GM12878 (cell line): Measurements from ENCODE around the gene LRRC74B. TPM values are rescaled to one million over a fixed set of nuclear protein-coding genes. Genes with fewer than 3 reads are reported as not detected.
A peak's percentile ranks its signal among the peaks of the same experiment; 100 is the strongest.

ENCODE experiments used
- ATAC-seq: fragments of 200-7000 bp; cut with Tn5 transposase; 3 replicates; pipeline ENCODE4 v1.9.1; 2020; ENCODE audit warnings: mild to moderate bottlenecking, moderate library complexity
- BruUV-seq: library from RNA; stranded (reverse); fragments of 400-500 nt; replicated peaks from 2 replicates; lab custom pipeline; 2021; lab: Mats Ljungman, UMichigan
- CTCF ChIA-PET: fragments of 300-600 bp; sonication (Branson Sonifier 250); formaldehyde crosslinking; extraction: SDS; loops from one replicate; lab custom pipeline; 2021; ENCODE audit warnings: inconsistent platforms; lab: Yijun Ruan, JAX
- POLR2A ChIA-PET: fragments of 350-600 bp; formaldehyde crosslinking; extraction: SDS; loops from one replicate; lab custom pipeline; 2021; ENCODE audit warnings: inconsistent platforms; lab: Charles Lee
- RAD21 ChIA-PET: fragments of 300-600 bp; sonication (Branson Sonifier 250); formaldehyde crosslinking; loops from one replicate; lab custom pipeline; 2023; ENCODE audit warnings: antibody characterized with exemption; ENCODE audit not compliant: unreplicated experiment; lab: Charles Lee
- SMC1A ChIA-PET: fragments of 300-600 bp; sonication (Branson Sonifier 250); formaldehyde crosslinking; loops from one replicate; lab custom pipeline; 2023; ENCODE audit not compliant: unreplicated experiment, uncharacterized antibody; lab: Charles Lee
- DNase-seq: peaks from one replicate; pipeline ENCODE4 v3.0.0-alpha.2; 2011; ENCODE audit warnings: low read depth, low spot score
- FAIRE-seq: peaks from 3 replicates; lab custom pipeline; 2011; peaks lifted over from hg19 to GRCh38; lab: Jason Lieb, UNC
- H2AFZ ChIP-seq: 2 replicates; pipeline ENCODE4 v1.6.0; 2011; ENCODE audit warnings: low read depth, low read length, control low read depth; ENCODE audit not compliant: control insufficient read depth
- H3K27ac ChIP-seq: 2 replicates; pipeline ENCODE4 v1.5.1; 2011; ENCODE audit warnings: control low read depth; ENCODE audit not compliant: control insufficient read depth, insufficient read depth
- H3K27me3 ChIP-seq, 2 experiments: replicated peaks in 1 of 2; 2 replicates each; pipeline versions ENCODE4 v1.6.0 to v1.6.1; 2011; ENCODE audit warnings: low read length in 1 of 2; ENCODE audit not compliant: control insufficient read depth in 2 of 2, insufficient read depth in 2 of 2
- H3K36me3 ChIP-seq, 2 experiments: 2 replicates each; pipeline ENCODE4 v1.5.1; 2011; ENCODE audit warnings: low read length in 1 of 2; ENCODE audit not compliant: control insufficient read depth in 2 of 2, insufficient read depth in 2 of 2
- H3K4me1 ChIP-seq: 2 replicates; pipeline ENCODE4 v1.6.1; 2011; ENCODE audit warnings: mild to moderate bottlenecking, low read length, moderate library complexity, mixed read lengths; ENCODE audit not compliant: control insufficient read depth, insufficient read depth
- H3K4me2 ChIP-seq: 2 replicates; pipeline ENCODE4 v1.6.0; 2011; ENCODE audit warnings: control low read depth; ENCODE audit not compliant: control insufficient read depth, insufficient read depth
- H3K4me3 ChIP-seq: fragments of 200-600 bp; sonication (generic); 2 replicates; pipeline ENCODE4 v1.5.1; 2016
- H3K79me2 ChIP-seq: 2 replicates; pipeline ENCODE4 v1.6.0; 2011; ENCODE audit warnings: low read length; ENCODE audit not compliant: control insufficient read depth, insufficient read depth
- H3K9ac ChIP-seq: 2 replicates; pipeline ENCODE4 v1.8.0; 2011; ENCODE audit warnings: low read length, control low read depth, mixed read lengths; ENCODE audit not compliant: control insufficient read depth, insufficient read depth
- H3K9me3 ChIP-seq: replicated peaks from 3 replicates; pipeline ENCODE4 v1.5.1; 2011; ENCODE audit warnings: mild to moderate bottlenecking, low read length; ENCODE audit not compliant: control insufficient read depth, insufficient read depth
- H4K20me1 ChIP-seq: 2 replicates; pipeline ENCODE4 v1.6.0; 2011; ENCODE audit not compliant: control insufficient read depth, insufficient read depth
- ELK1 ChIP-seq: IDR thresholded peaks from 2 replicates; pipeline ENCODE4 v1.6.1; 2012; ENCODE audit warnings: low read depth, low read length, improper control_type of control experiment
- IRF4 ChIP-seq: IDR thresholded peaks from 2 replicates; pipeline ENCODE4 v1.6.1; 2011; ENCODE audit warnings: low read depth, low read length
- KAT2A ChIP-seq: conservative IDR thresholded peaks from 2 replicates; pipeline ENCODE4 v1.6.1; 2011; ENCODE audit warnings: low read depth, low read length; ENCODE audit not compliant: control insufficient read depth
- MEF2A ChIP-seq: IDR thresholded peaks from 2 replicates; pipeline ENCODE4 v1.6.1; 2011; ENCODE audit warnings: low read depth, mild to moderate bottlenecking, low read length, moderate library complexity; ENCODE audit not compliant: insufficient read depth
- NRF1 ChIP-seq: conservative IDR thresholded peaks from 2 replicates; pipeline ENCODE4 v1.6.1; 2011; ENCODE audit warnings: mild to moderate bottlenecking, low read depth, low read length, improper control_type of control experiment
- POLR2A ChIP-seq: IDR thresholded peaks from 2 replicates; pipeline ENCODE4 v1.6.1; 2011; ENCODE audit warnings: low read depth, mild to moderate bottlenecking, low read length
- POLR2AphosphoS5 ChIP-seq: IDR thresholded peaks from 2 replicates; pipeline ENCODE4 v1.6.1; 2011; ENCODE audit warnings: mild to moderate bottlenecking, low read length, inconsistent platforms
- RUNX3 ChIP-seq: IDR thresholded peaks from 2 replicates; pipeline ENCODE4 v1.6.1; 2012; ENCODE audit warnings: low read length, inconsistent platforms
- SUPT20H ChIP-seq: IDR thresholded peaks from 2 replicates; pipeline ENCODE4 v1.6.1; 2011; ENCODE audit warnings: low read depth, mild to moderate bottlenecking, low read length, moderate library complexity, borderline replicate concordance; ENCODE audit not compliant: control insufficient read depth
- WGBS: methylation state at CpG from one replicate; pipeline ENCODE4 v1.1.6; 2016; ENCODE audit warnings: low lambda C conversion rate; ENCODE audit not compliant: insufficient replicate concordance, insufficient coverage; ENCODE audit errors: missing lambda C conversion rate; 5-methylcytosine and 5-hydroxymethylcytosine counted together
- in situ Hi-C: fragments of 300-500 bp; cut with MboI; formaldehyde crosslinking; loops from 9 replicates; pipeline ENCODE4 v1.14.3; 2018; ENCODE audit warnings: mixed read lengths
- intact Hi-C: fragments of 100-400 bp; cut with micrococcal nuclease; formaldehyde crosslinking; loops from one replicate; pipeline ENCODE4 v1.14.2; 2022; ENCODE audit not compliant: unreplicated experiment
- polyA plus RNA-seq, 11 experiments: library from polyadenylated mRNA; depleted of rRNA in 4 of 11; unstranded in 6 of 11; stranded (reverse) in 5 of 11; fragments of >200 nt; fragmentation: Nextera tagmentation in 4 of 11; fragmentation: Illumina TruSeq in 1 of 11; extraction: Ambion mirVana in 4 of 11; extraction: Trizol in 1 of 11; gene quantifications; 1 replicate in 1 of 11; 2 replicates in 10 of 11; pipeline versions ENCODE4 v1.2.1 to v1.2.3, GENCODE V29; 2011 to 2016; ENCODE audit warnings: inconsistent platforms in 2 of 11, missing spikeins in 2 of 11, low read depth in 1 of 11
- total RNA-seq, 4 experiments: library from RNA; depleted of rRNA in 3 of 4; stranded (reverse); fragments of >200 nt in 3 of 4; fragmentation: Illumina TruSeq in 1 of 4; extraction: Trizol in 1 of 4; gene quantifications; 2 replicates each; pipeline versions ENCODE4 v1.2.1 to v1.2.3, GENCODE V29; 2013 to 2021
- TF ChIP-seq, protein P1 (sequence below): fragments of 450-650 bp; IDR thresholded peaks from 2 replicates; pipeline ENCODE4 v1.6.1; 2017; ENCODE audit warnings: low read depth, mild to moderate bottlenecking, moderate library complexity

LRRC74B gene
- total and polyA plus RNA-seq, 10 of the 15 experiments (the other 5 are each of a cell fraction or from before 2014, with no cell fraction given), result not detected

DNA sequence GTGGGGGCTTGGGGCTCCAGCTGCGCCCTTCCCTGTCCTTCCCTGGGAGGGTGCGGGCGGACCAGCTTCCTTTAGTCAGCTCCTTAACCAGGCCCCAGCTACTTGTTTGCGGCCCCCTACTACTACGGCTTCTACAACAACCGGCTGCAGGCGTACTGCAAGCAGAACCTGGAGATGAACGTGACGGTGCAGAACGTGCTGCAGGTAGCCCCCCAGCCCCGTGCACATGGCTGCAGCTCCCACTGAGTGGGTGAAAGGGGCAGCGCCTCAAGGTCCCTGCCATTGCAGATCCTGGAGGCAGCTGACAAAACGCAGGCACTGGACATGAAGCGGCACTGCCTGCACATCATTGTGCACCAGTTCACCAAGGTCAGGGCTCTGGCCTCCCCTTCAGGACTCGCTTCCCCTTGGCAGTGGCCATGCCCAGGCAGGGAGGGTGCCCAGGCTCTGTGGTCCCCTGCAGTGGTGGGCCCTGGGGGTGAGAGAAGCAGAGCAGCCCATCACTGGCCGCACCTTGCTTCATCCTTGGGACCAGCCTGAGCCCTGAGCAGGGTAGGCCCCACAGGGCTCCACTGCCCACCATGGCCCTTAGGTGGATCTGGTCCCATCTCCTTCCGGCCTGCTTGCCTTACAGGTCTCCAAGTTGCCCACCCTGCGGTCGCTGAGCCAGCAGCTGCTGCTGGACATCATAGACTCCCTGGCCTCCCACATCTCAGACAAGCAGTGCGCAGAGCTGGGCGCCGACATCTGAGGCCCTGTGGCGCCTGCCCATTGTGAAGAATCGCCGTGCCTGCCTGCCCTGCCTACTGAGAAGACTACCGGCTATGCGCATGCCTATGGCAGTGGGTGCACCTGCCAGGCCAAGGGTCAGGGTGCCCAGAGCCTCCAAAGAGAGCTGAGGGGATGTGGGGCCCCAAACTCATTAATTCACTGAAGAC is 48.9 kb upstream of the LRRC74B start:
- Histone ChIP-seq H4K20me1 (no peaks in the 10 kb centered on the region), H3K4me2 (no peak overlapping the region), H3K4me1 (peaks cover 5% of the 10 kb centered on the region), H3K9ac (no peak overlapping the region), H3K4me3 (no peak overlapping the region), H2AFZ (no peak overlapping the region), H3K79me2 (peaks cover 16% of the 10 kb centered on the region), H3K9me3 (no peaks in the 10 kb centered on the region), H3K27me3 (no peaks in the 10 kb centered on the region), H3K27ac (no peak overlapping the region), H3K36me3 (peaks cover 2 to 5% of the 10 kb centered on the region in 2 experiments; a peak in 2 of 4 replicates)
- FAIRE-seq (no peak), DNase-seq (no peak), ATAC-seq (no peak)
- in situ Hi-C loops (no loop called here), intact Hi-C loops (no loop called here)
- ChIA-PET RAD21 (no interaction called here), SMC1A (no interaction called here), CTCF (no interaction called here), POLR2A (no interaction called here)
- no TSS peak for BruUV-seq
- WGBS, result 97% methylated on average over 26 of the region's 27 CpGs
- TF ChIP-seq IRF4 (no peak), ELK1 (no peak), NRF1 (no peak), SUPT20H (no peak), POLR2A (peak; percentile 23; the same call in 1 of the 2 replicates), POLR2AphosphoS5 (peak; percentile 4; the same call in 1 of the 2 replicates), RUNX3 (no peak), KAT2A (no peak), MEF2A (no peak)
- TF ChIP-seq, protein P1, sequence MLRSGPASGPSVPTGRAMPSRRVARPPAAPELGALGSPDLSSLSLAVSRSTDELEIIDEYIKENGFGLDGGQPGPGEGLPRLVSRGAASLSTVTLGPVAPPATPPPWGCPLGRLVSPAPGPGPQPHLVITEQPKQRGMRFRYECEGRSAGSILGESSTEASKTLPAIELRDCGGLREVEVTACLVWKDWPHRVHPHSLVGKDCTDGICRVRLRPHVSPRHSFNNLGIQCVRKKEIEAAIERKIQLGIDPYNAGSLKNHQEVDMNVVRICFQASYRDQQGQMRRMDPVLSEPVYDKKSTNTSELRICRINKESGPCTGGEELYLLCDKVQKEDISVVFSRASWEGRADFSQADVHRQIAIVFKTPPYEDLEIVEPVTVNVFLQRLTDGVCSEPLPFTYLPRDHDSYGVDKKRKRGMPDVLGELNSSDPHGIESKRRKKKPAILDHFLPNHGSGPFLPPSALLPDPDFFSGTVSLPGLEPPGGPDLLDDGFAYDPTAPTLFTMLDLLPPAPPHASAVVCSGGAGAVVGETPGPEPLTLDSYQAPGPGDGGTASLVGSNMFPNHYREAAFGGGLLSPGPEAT, result no peak
